HUES48 (cell line): Measurements from ENCODE around the gene PAGE2B.
"Not testable (repeated sequence)": the region's sequence is repeated elsewhere in the genome, so short reads cannot be mapped to it uniquely, and the experiment has no call there.

ENCODE experiments used
- H3K27ac ChIP-seq: one replicate; pipeline ENCODE4 v1.7.0; 2013; ENCODE audit warnings: low read depth, low read length, inconsistent platforms
- H3K27me3 ChIP-seq: 2 replicates; pipeline ENCODE4 v1.6.1; 2013; ENCODE audit warnings: mild to moderate bottlenecking, low read length; ENCODE audit not compliant: control insufficient read depth, insufficient read depth
- H3K36me3 ChIP-seq: 2 replicates; pipeline ENCODE4 v1.6.1; 2013; ENCODE audit warnings: low read length; ENCODE audit not compliant: control insufficient read depth, insufficient read depth
- H3K4me1 ChIP-seq: 2 replicates; pipeline ENCODE4 v1.6.1; 2013; ENCODE audit warnings: mild to moderate bottlenecking, low read length; ENCODE audit not compliant: control insufficient read depth, insufficient read depth
- H3K4me3 ChIP-seq: 2 replicates; pipeline ENCODE4 v1.5.1; 2013; ENCODE audit warnings: mild to moderate bottlenecking, low read depth, low read length
- H3K9ac ChIP-seq: 2 replicates; pipeline ENCODE4 v1.6.1; 2013; ENCODE audit warnings: mild to moderate bottlenecking, low read depth, low read length, moderate library complexity
- H3K9me3 ChIP-seq: 2 replicates; pipeline ENCODE4 v1.6.1; 2013; ENCODE audit warnings: low read length; ENCODE audit not compliant: control insufficient read depth, insufficient read depth

The PAGE2B gene, protein sequence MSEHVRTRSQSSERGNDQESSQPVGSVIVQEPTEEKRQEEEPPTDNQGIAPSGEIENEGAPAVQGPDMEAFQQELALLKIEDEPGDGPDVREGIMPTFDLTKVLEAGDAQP

DNA sequence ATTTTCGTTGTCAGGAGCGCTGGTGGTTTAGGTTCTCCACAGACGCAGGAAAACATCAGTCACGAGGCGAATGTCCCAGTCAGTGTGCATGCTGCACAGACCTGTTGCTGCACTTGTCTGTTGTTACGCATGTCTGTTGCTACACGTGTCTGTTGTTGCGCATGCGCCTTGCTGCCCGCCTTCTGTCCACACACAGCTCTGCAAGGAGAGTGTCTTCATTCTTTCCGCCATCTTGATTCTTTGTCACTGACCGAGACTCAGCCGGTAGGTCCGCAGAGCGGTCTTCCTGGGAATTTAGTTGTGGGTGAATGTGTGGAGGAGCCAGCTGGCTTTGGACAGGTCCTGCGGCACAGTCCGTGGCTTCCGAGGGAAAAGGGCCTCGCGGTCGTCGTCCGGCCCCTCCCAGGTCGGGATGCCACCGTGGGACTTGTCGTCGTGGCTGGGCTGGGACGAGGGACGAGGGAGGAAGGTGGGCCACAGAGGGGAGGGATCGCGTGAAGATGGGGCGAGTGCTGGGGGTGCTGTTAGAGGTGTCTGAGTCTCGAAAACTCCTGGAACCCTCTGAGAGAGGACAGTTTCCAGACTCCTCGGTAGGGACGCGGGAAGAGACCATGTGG lies at the start of gene PAGE2B:
PAGE2B (plus strand) TSS at position 180 of the 617 bp plus-strand sequence. CDS start 1,012 bp downstream, outside the sequence.
- Histone ChIP-seq H3K27ac (no peak within 1 kb of the TSS), H3K36me3 (no peaks in the 10 kb centered on the region), H3K9ac (no peak within 1 kb of the TSS), H3K27me3 (no peaks in the 10 kb centered on the region), H3K9me3 (peaks cover 33% of the 10 kb centered on the region), H3K4me3 (no peak within 1 kb of the TSS), H3K4me1 (no peaks in the 10 kb centered on the region)

DNA sequence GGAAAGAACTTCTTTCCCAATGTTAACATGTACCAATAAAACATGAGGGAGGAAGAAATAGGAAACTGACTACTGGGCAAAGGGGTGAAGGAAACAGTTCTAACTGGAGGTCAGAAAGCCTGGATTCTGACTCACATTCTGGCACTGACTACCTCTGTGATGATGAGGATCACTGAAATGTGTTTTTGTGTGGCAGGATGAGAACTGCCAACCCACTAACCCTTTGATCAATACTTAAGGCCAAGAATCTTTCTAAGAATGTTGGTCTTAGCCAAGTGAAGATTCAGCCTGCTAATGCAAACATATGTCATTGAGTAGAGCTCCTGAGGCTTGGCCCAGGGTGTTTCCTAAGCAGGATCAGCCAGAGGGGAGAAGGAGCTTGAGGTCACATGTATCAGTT lies 48.7 kb upstream of the PAGE2B start:
- H3K9me3 ChIP-seq = peaks cover 31% of the 10 kb centered on the region
- no peak overlapping the region for H3K27ac ChIP-seq
- H3K9ac ChIP-seq = no peak overlapping the region
- no peaks in the 10 kb centered on the region for H3K36me3 ChIP-seq
- no peaks in the 10 kb centered on the region for H3K27me3 ChIP-seq
- 0 out of 2 replicates have a peak, but pooled peaks cover 4% of the 10 kb centered on the region for H3K4me1 ChIP-seq
- H3K4me3 ChIP-seq = no peak overlapping the region

DNA sequence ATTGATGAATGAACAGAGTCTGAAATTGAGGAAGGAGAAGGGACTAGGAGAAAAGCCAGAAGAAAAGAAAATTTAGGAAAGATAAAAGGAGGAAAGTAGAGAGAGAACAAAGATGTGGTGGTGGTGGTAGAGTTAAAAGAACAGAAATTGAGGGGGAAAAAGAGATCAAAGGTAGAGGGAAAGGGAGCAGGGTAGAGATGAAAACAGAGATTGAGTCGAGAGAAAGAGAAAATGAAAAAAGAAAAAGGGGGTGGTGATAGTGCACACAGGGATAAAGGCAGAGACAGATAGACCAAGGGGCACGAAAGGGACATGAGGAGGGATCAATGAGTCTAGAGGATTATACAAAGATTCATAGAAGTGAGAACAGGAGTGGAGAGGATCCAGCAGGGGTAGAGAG lies 48.0 kb upstream of the PAGE2B start:
- Histone ChIP-seq H3K9ac (no peak overlapping the region), H3K4me1 (0 out of 2 replicates have a peak, but pooled peaks cover 4% of the 10 kb centered on the region), H3K36me3 (no peaks in the 10 kb centered on the region), H3K4me3 (no peak overlapping the region), H3K27me3 (no peaks in the 10 kb centered on the region), H3K9me3 (peaks cover 34% of the 10 kb centered on the region), H3K27ac (no peak overlapping the region)

DNA sequence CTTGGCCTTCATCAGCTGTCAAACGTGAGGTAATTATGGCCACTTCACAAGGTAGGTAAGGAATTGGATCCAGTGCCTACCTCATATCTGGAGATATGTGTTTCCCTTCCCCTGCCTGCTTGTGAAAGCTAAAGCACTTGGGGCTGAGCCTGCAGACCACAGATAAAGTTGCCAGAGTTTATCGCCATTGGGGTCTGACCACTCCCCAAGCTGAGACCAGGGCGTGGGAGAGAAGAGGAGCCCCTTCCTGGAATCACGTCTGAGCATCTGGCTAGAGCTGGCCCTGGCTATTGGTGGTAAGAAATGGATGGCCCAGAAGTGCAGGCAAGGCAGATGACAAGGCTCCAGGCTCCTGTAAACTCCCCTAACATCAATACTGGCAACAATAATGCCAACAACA lies 46.8 kb upstream of the PAGE2B start:
- Histone ChIP-seq H3K9me3 (peaks cover 32% of the 10 kb centered on the region), H3K27ac (no peak overlapping the region), H3K4me3 (no peak overlapping the region), H3K27me3 (no peaks in the 10 kb centered on the region), H3K36me3 (no peaks in the 10 kb centered on the region), H3K9ac (no peak overlapping the region), H3K4me1 (0 out of 2 replicates have a peak, but pooled peaks cover 4% of the 10 kb centered on the region)

DNA sequence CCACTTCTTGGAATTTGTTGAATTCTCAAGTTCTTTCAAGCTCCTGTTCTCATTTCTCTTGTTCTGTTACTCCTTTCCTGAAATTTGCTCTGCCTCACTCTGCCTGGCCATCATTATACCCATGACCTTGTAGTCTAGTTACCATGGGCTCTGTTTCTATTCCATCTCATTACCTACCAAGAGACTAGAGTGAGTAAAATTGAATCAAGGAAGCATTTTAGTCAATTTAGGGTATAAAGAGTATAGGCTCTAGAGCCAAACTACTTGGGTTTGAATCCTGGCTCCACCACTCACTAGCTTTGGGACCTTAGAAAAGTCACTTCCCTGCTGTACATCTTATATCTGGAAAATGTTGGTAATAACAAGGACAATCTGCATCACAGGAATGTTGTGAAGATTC lies 46.2 kb upstream of the PAGE2B start:
- H3K4me1 ChIP-seq = 0 out of 2 replicates have a peak, but pooled peaks cover 4% of the 10 kb centered on the region
- H3K36me3 ChIP-seq = no peaks in the 10 kb centered on the region
- no peak overlapping the region for H3K27ac ChIP-seq
- H3K9me3 ChIP-seq = peaks cover 32% of the 10 kb centered on the region
- no peak overlapping the region for H3K9ac ChIP-seq
- no peaks in the 10 kb centered on the region for H3K27me3 ChIP-seq
- no peak overlapping the region for H3K4me3 ChIP-seq

DNA sequence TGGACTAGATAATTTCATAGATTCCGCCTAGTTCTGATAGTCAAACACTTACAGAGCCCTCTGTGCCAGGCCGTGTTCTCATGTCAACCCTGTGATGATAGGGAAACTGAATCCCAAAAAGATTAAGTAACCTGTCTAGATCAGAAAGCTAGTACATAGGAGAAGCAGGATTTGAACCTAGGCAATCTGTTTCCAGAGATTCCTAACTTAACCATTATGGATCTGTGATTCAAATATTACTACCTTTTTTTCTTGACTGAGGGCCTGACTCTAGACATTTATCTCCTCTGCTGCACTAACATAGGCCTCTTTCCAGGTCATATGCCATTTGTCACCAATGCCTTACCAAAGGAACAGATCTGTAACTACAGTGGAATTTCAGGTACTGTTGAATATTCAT lies 45.5 kb upstream of the PAGE2B start:
- H3K27ac ChIP-seq = no peak overlapping the region
- H3K4me1 ChIP-seq = 0 out of 2 replicates have a peak, but pooled peaks cover 4% of the 10 kb centered on the region
- no peak overlapping the region for H3K4me3 ChIP-seq
- no peak overlapping the region for H3K9ac ChIP-seq
- peaks cover 36% of the 10 kb centered on the region for H3K9me3 ChIP-seq
- no peaks in the 10 kb centered on the region for H3K27me3 ChIP-seq
- no peaks in the 10 kb centered on the region for H3K36me3 ChIP-seq

DNA sequence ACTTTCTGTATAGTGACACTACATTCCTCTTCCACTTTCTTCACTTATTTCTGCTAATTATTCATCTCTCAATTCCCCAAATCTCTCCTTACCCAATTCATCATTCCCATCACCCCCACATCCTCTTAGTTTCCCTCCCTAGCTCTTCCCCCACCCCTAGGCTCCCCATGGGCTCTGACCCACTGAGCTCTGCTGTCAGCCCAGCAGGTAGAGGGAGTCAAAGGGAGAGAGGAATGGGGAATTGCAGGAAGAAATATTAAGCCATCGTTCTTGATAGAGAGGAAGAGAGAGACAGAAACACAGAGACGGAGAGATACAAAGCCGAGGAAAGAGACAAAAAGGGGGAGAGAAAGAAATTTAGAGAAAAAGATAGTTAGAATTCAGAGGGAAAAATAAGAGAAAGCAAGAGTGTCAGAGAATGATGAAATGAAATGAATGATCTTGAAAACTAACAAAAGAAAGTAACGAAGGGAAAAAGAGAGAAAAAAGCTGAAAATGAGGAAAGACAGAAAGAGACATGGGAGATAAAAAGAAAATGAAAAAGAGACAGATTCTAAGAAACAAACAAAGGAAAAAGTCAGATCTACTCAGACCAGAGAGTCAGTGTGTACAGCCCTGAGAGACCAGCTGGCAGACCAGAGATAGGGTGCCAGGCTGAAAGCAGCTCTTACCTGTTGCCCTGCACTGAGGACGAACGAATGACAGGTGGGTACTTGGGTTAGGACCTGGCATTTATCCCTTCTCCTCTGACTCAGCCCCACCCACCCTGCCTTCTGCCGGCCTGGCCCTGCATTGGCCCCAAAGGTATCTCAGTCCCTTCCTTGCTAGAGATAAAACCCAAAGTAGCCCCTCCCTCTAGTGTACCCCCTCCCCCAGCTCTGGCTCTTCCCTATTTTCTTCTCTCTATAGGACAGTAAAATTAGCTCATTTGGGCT lies 44.3 kb upstream of the PAGE2B start, which contains the start of gene ALAS2:
ALAS2 (minus strand) TSS at position 707 of the 935 bp plus-strand sequence. CDS start 4,977 bp downstream, outside the sequence.
- Histone ChIP-seq H3K27ac (no peak within 1 kb of the TSS), H3K9ac (no peak within 1 kb of the TSS), H3K4me3 (no peak within 1 kb of the TSS), H3K4me1 (0 out of 2 replicates have a peak, but pooled peaks cover 4% of the 10 kb centered on the region), H3K9me3 (peaks cover 33% of the 10 kb centered on the region), H3K27me3 (no peaks in the 10 kb centered on the region), H3K36me3 (no peaks in the 10 kb centered on the region)

DNA sequence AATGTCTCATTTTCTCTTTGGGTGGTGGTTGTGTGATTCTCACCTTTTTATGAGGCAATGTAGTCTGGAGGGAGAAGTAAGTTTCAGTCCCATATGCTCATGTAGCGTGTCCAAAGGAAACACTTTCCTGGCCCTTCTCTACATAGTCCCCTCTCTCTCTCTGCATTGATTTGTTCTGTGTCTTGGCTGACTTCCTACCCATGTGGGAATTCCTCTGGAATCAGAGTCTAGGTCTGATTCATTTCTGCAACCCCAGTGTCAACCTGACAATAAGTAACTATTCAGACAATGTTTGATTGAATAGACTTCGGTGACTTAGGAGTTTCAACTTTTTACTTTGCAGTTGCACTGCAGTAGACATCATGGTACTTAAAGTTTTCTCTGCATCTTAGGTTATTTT lies 41.4 kb upstream of the PAGE2B start:
- 0 out of 2 replicates have a peak, but pooled peaks cover 4% of the 10 kb centered on the region for H3K4me1 ChIP-seq
- H3K27ac ChIP-seq = no peak overlapping the region
- H3K27me3 ChIP-seq = no peaks in the 10 kb centered on the region
- H3K36me3 ChIP-seq = no peaks in the 10 kb centered on the region
- no peak overlapping the region for H3K9ac ChIP-seq
- H3K4me3 ChIP-seq = no peak overlapping the region
- H3K9me3 ChIP-seq = peaks cover 23% of the 10 kb centered on the region

DNA sequence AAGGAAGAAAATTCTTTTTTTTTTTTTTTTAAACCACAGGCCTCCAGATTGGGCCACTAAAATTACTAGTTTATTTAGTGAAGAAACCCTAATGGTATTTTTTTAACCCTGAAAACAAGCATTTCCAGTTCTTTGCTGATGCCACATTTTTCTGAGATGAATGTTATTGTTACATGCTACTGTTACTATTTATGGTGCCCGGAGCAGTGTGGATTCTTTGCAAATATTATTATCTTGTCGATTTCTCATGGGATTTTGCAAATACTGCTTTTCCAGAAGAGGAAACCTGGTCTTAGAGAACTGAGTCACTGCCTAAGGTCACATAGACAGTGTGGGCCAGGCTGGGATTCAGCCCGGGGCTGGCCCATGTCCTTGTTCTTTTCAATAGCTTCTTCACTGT lies 35.4 kb upstream of the PAGE2B start:
- H3K9ac ChIP-seq = no peak overlapping the region
- H3K27ac ChIP-seq = no peak overlapping the region

DNA sequence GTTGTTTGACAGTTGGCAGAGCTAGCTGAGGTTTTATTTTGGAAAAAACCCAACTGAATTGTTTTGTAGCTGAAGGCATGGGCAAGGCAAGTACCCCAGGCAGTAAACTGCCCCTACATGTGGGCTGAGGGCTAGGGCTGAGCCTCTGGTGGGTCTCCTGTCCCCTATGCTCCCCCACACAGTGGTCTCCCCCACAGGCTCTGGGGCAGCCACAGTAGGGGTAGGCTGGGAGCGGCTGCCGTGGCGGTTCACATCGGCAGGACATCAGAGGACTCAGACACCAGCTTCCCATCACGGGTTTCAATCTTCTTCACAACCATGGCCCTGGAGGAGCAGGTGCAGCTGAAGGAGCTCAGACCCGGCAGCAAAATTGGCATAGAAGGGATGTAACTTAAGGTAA lies 33.3 kb upstream of the PAGE2B start:
- Histone ChIP-seq H3K36me3 (no peaks in the 10 kb centered on the region), H3K27ac (no peak overlapping the region), H3K9ac (no peak overlapping the region), H3K4me1 (no peaks in the 10 kb centered on the region), H3K9me3 (peaks cover 44% of the 10 kb centered on the region), H3K27me3 (no peaks in the 10 kb centered on the region), H3K4me3 (no peak overlapping the region)

More for the DNA sequence above, 35.4 kb upstream of the PAGE2B start:
- Histone ChIP-seq H3K4me1 (no peaks in the 10 kb centered on the region), H3K36me3 (no peaks in the 10 kb centered on the region), H3K9me3 (peaks cover 31% of the 10 kb centered on the region), H3K27me3 (no peaks in the 10 kb centered on the region), H3K4me3 (no peak overlapping the region)

DNA sequence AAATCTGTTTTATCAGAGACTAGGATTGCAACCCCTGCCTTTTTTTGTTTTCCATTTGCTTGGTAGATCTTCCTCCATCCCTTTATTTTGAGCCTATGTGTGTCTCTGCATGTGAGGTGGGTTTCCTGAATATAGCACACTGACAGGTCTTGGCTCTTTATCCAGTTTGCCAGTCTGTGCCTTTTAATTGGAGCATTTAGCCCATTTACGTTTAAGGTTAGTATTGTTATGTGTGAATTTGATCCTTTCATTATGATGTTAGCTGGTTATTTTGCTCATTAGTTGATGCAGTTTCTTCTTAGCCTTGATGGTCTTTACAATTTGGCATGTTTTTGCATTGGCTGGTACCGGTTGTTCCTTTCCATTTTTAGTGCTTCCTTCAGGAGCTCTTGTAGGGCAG lies 24.2 kb upstream of the PAGE2B start:
- H3K27ac ChIP-seq, H3K4me3 ChIP-seq, H3K4me1 ChIP-seq, H3K27me3 ChIP-seq, H3K36me3 ChIP-seq, H3K9ac ChIP-seq: not testable (repeated sequence)
- peaks cover 25% of the 10 kb centered on the region for H3K9me3 ChIP-seq
